Keratinocyte (primary cell): ENCODE results near the gene DNAH8. TPM values are rescaled to one million over a fixed set of nuclear protein-coding genes. Genes with fewer than 3 reads are reported as not detected.

Experiments
- DNase-seq: peaks from one replicate; pipeline ENCODE4 v3.0.0-alpha.2; 2011; ENCODE audit warnings: low read depth, missing footprints, low spot score
- FAIRE-seq: peaks from 2 replicates; lab custom pipeline; 2011; peaks lifted over from hg19 to GRCh38; lab: Jason Lieb, UNC
- H2AFZ ChIP-seq: 2 replicates; pipeline ENCODE4 v1.6.0; 2012; ENCODE audit warnings: low read length, control low read depth, inconsistent platforms; ENCODE audit not compliant: control insufficient read depth
- H3K27ac ChIP-seq: 2 replicates; pipeline ENCODE4 v1.5.1; 2011; ENCODE audit warnings: low read length; ENCODE audit not compliant: control insufficient read depth, insufficient read depth
- H3K27me3 ChIP-seq: 3 replicates; pipeline ENCODE4 v1.6.0; 2011; ENCODE audit warnings: low read length; ENCODE audit not compliant: control insufficient read depth, insufficient read depth; ENCODE audit errors: extremely low read depth
- H3K36me3 ChIP-seq, 2 experiments: 2 replicates in 1 of 2; 3 replicates in 1 of 2; pipeline ENCODE4 v1.5.1; 2011; ENCODE audit warnings: low read length in 2 of 2, mild to moderate bottlenecking in 1 of 2; ENCODE audit not compliant: control insufficient read depth in 2 of 2, insufficient read depth in 2 of 2; ENCODE audit errors: extremely low read depth in 1 of 2
- H3K4me1 ChIP-seq: 3 replicates; pipeline ENCODE4 v1.5.1; 2011; ENCODE audit warnings: low read length; ENCODE audit not compliant: control insufficient read depth, insufficient read depth; ENCODE audit errors: extremely low read depth
- H3K4me2 ChIP-seq: 3 replicates; pipeline ENCODE4 v1.6.0; 2011; ENCODE audit warnings: low read depth, low read length; ENCODE audit not compliant: control insufficient read depth, insufficient read depth; ENCODE audit errors: extremely low read depth
- H3K4me3 ChIP-seq, 3 experiments: fragments of 200-600 bp in 1 of 3; sonication (generic) in 1 of 3; 2 replicates in 2 of 3; 3 replicates in 1 of 3; pipeline ENCODE4 v1.5.1; 2011 to 2016; ENCODE audit warnings: low read length in 3 of 3, mild to moderate bottlenecking in 3 of 3, control low read depth in 2 of 3, inconsistent platforms in 1 of 3, low read depth in 1 of 3, mixed read lengths in 1 of 3, mixed run types in 1 of 3, moderate library complexity in 1 of 3; ENCODE audit not compliant: control insufficient read depth in 2 of 3, insufficient read depth in 2 of 3; ENCODE audit errors: extremely low read depth in 1 of 3
- H3K79me2 ChIP-seq: 2 replicates; pipeline ENCODE4 v1.6.0; 2012; ENCODE audit warnings: low read length; ENCODE audit not compliant: control insufficient read depth, insufficient read depth
- H3K9ac ChIP-seq: 3 replicates; pipeline ENCODE4 v1.6.0; 2011; ENCODE audit warnings: low read length; ENCODE audit not compliant: control insufficient read depth, insufficient read depth; ENCODE audit errors: extremely low read depth
- H3K9me1 ChIP-seq: 3 replicates; pipeline ENCODE4 v1.6.0; 2011; ENCODE audit warnings: low read length; ENCODE audit not compliant: control insufficient read depth, insufficient read depth; ENCODE audit errors: extremely low read depth
- H3K9me3 ChIP-seq: 2 replicates; pipeline ENCODE4 v1.5.1; 2012; ENCODE audit warnings: low read depth, low read length; ENCODE audit not compliant: control insufficient read depth
- H4K20me1 ChIP-seq: 3 replicates; pipeline ENCODE4 v1.6.0; 2011; ENCODE audit warnings: low read length; ENCODE audit not compliant: control insufficient read depth, insufficient read depth; ENCODE audit errors: extremely low read depth
- EZH2 ChIP-seq: IDR thresholded peaks from one replicate; pipeline ENCODE4 v1.6.1; 2012; ENCODE audit warnings: inconsistent platforms, mild to moderate bottlenecking, low read length, moderate library complexity
- dilution Hi-C: fragments of 300-500 bp; cut with MboI; formaldehyde crosslinking; loops from one replicate; pipeline ENCODE4 v1.7.0; 2020; ENCODE audit warnings: low sequenced_read_pairs; ENCODE audit not compliant: extremely low pct_ligation_motif_present
- polyA plus RNA-seq, 5 experiments: library from polyadenylated mRNA; depleted of rRNA in 3 of 5; stranded (reverse) in 3 of 5; stranded (forward) in 1 of 5; unstranded in 1 of 5; fragments of >200 nt; gene quantifications; 1 replicate in 1 of 5; 2 replicates in 3 of 5; 3 replicates in 1 of 5; pipeline versions ENCODE4 v1.2.1 to v1.2.3, GENCODE V29; 2011 to 2012; ENCODE audit warnings: missing spikeins in 2 of 5, low read depth in 1 of 5, low replicate concordance in 1 of 5
- TF ChIP-seq, protein P1 (sequence below), 3 experiments: IDR thresholded peaks in 1 of 3; conservative IDR thresholded peaks in 1 of 3; optimal IDR thresholded peaks in 1 of 3; 2 replicates in 2 of 3; 3 replicates in 1 of 3; pipeline versions ENCODE3 to v1.5.1; 2011; ENCODE audit warnings: low read length in 3 of 3, mild to moderate bottlenecking in 3 of 3, moderate library complexity in 2 of 3, control low read depth in 1 of 3, inconsistent platforms in 1 of 3; ENCODE audit not compliant: insufficient read depth in 2 of 3; ENCODE audit errors: extremely low read depth in 1 of 3

DNAH8 gene
- polyA plus RNA-seq, 1 donor (not counting 4 experiments of a cell fraction or from before 2014, with no cell fraction given) = 0.01 TPM

DNA sequence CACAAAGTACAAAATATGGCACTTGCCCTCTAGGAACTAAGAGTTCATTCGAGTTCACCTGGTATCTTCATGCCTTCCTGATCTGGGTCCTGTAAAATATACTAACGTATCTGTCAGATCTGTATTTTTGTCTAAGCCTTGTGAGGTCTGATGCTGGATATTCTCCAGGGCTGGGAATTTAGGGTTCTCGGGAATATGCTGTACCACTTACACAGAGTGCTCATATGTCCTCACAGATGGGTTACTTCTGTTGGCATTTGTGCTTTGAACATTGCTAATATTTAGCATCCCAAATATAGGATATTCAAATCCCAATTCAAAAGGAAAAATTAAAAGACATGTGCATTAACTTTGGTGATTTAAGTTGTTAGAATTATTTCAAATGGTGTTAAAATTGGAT is 122.0 kb downstream of the DNAH8 start:
- Histone ChIP-seq H3K4me2 (no peak overlapping the region), H3K4me1 (no peaks in the 10 kb centered on the region), H3K9me1 (no peaks in the 10 kb centered on the region), H3K4me3 (no peak overlapping the region), H3K9ac (no peak overlapping the region), H3K27ac (no peak overlapping the region), H3K27me3 (no peaks in the 10 kb centered on the region), H3K9me3 (no peaks in the 10 kb centered on the region), H4K20me1 (no peaks in the 10 kb centered on the region), H2AFZ (no peak overlapping the region), H3K79me2 (no peaks in the 10 kb centered on the region), H3K36me3 (no peaks in the 10 kb centered on the region)
- TF ChIP-seq, protein P1, sequence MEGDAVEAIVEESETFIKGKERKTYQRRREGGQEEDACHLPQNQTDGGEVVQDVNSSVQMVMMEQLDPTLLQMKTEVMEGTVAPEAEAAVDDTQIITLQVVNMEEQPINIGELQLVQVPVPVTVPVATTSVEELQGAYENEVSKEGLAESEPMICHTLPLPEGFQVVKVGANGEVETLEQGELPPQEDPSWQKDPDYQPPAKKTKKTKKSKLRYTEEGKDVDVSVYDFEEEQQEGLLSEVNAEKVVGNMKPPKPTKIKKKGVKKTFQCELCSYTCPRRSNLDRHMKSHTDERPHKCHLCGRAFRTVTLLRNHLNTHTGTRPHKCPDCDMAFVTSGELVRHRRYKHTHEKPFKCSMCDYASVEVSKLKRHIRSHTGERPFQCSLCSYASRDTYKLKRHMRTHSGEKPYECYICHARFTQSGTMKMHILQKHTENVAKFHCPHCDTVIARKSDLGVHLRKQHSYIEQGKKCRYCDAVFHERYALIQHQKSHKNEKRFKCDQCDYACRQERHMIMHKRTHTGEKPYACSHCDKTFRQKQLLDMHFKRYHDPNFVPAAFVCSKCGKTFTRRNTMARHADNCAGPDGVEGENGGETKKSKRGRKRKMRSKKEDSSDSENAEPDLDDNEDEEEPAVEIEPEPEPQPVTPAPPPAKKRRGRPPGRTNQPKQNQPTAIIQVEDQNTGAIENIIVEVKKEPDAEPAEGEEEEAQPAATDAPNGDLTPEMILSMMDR (optimal IDR thresholded peaks at IDR 0.05 in 1 of 3, IDR thresholded peaks at IDR 0.05 in 1 of 3, conservative IDR thresholded peaks at IDR 0.05 in 1 of 3; ENCODE audit: extremely low read depth in 1 of 3, insufficient read depth in 2 of 3, low read length in 3 of 3) = no peak
- TF ChIP-seq EZH2 = no peak
- DNase-seq (no peak), FAIRE-seq (peak; percentile 20)
- dilution Hi-C loops = no loop called here

DNA sequence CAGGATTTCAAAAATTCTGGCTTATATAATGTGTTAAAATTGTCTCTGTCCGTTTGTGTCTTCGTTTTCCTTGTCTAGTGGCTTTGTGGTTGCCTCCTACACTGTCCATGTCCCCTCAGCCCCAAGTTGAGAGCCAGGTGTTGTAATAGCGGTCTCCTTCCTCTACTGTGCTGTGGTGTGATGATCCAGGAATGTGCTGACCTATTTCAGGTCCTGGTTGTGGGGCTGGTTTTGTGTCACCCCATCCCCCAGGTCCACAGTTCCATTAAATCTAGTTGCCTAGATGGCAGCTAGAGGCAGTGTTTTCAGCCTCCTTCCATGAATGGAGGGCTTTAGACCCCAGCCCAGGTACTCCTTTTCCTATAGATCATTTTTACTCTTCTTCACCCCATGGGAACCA is 128.7 kb downstream of the DNAH8 start:
- FAIRE-seq = no peak
- no peak for TF ChIP-seq EZH2
- TF ChIP-seq, protein P1 (optimal IDR thresholded peaks at IDR 0.05 in 1 of 3, IDR thresholded peaks at IDR 0.05 in 1 of 3, conservative IDR thresholded peaks at IDR 0.05 in 1 of 3; ENCODE audit: extremely low read depth in 1 of 3, insufficient read depth in 2 of 3, low read length in 3 of 3) = no peak
- dilution Hi-C loops = no loop called here

More for the DNA sequence above, 128.7 kb downstream of the DNAH8 start:
- Histone ChIP-seq H3K4me1 (peaks cover 6% of the 10 kb centered on the region), H3K79me2 (no peaks in the 10 kb centered on the region), H3K9me3 (no peaks in the 10 kb centered on the region), H3K4me2 (no peak overlapping the region), H3K9me1 (no peaks in the 10 kb centered on the region), H3K36me3 (no peaks in the 10 kb centered on the region), H3K27me3 (no peaks in the 10 kb centered on the region), H3K9ac (no peak overlapping the region), H2AFZ (no peak overlapping the region), H4K20me1 (no peaks in the 10 kb centered on the region), H3K4me3 (no peak overlapping the region), H3K27ac (no peak overlapping the region)
- DNase-seq = no peak
